Liver (tissue), 3 donors: ENCODE measurements around the gene ZNF354C.

Source experiments
- EGR1 ChIP-seq, 2 donors: IDR thresholded peaks; 2 replicates each; pipeline ENCODE4 v1.6.1; 2016 to 2018; ENCODE audit warnings: antibody characterized with exemption in 2 of 2, low read depth in 2 of 2
- GABPA ChIP-seq, 2 donors: IDR thresholded peaks in 1 of 2; conservative IDR thresholded peaks in 1 of 2; 2 replicates each; pipeline ENCODE4 v1.6.1; 2016; ENCODE audit warnings: antibody characterized with exemption in 2 of 2, mild to moderate bottlenecking in 1 of 2, moderate library complexity in 1 of 2
- JUND ChIP-seq, 2 donors: IDR thresholded peaks; 2 replicates each; pipeline ENCODE4 v1.6.1; 2016; ENCODE audit warnings: antibody characterized with exemption in 2 of 2
- SP1 ChIP-seq: IDR thresholded peaks from 2 replicates; pipeline ENCODE4 v1.6.1; 2018; ENCODE audit warnings: antibody characterized with exemption, mild to moderate bottlenecking
- TAF1 ChIP-seq: conservative IDR thresholded peaks from 2 replicates; pipeline ENCODE4 v1.6.1; 2016; ENCODE audit warnings: antibody characterized with exemption, mild to moderate bottlenecking
- YY1 ChIP-seq: IDR thresholded peaks from 2 replicates; pipeline ENCODE4 v1.6.1; 2016; ENCODE audit warnings: antibody characterized with exemption, mild to moderate bottlenecking
- TF ChIP-seq, protein P1 (sequence below): fragments of 150-350 bp; IDR thresholded peaks from 2 replicates; pipeline ENCODE4 v1.5.1; 2017; ENCODE audit warnings: improper control_type of control experiment, low read depth, low read length; ENCODE audit not compliant: missing input control
- TF ChIP-seq, protein P2 (sequence below): IDR thresholded peaks from 2 replicates; pipeline ENCODE4 v1.6.1; 2016; ENCODE audit warnings: antibody characterized with exemption
- TF ChIP-seq, protein P3 (sequence below): IDR thresholded peaks from 2 replicates; pipeline ENCODE4 v1.6.1; 2016; ENCODE audit warnings: antibody characterized with exemption
- TF ChIP-seq, protein P4 (sequence below): IDR thresholded peaks from 2 replicates; pipeline ENCODE4 v1.6.1; 2016; ENCODE audit warnings: antibody characterized with exemption, mild to moderate bottlenecking
- donor health status: healthy.
- donor health status: healthy.

DNA sequence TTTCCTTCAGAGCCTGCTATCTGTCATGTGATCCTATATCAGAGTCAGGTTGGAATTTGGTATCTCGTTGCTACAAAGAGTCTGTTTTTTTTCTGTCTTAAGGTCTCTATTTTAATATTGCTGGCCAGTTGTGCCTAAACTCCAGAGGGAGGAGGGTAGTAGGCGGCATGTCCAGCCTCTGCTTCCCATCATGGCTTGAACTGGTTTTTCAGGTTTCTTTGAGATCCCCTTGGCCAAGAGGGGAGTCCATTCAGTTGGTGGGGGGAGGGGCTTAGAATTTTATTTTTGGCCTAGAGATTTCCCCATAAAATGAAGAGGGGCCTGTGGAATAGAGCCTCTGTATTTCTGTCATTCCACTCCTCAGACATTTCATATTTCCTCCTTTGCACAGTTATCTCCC is 15.4 kb upstream of the ZNF354C start:
- TF ChIP-seq, protein P1, sequence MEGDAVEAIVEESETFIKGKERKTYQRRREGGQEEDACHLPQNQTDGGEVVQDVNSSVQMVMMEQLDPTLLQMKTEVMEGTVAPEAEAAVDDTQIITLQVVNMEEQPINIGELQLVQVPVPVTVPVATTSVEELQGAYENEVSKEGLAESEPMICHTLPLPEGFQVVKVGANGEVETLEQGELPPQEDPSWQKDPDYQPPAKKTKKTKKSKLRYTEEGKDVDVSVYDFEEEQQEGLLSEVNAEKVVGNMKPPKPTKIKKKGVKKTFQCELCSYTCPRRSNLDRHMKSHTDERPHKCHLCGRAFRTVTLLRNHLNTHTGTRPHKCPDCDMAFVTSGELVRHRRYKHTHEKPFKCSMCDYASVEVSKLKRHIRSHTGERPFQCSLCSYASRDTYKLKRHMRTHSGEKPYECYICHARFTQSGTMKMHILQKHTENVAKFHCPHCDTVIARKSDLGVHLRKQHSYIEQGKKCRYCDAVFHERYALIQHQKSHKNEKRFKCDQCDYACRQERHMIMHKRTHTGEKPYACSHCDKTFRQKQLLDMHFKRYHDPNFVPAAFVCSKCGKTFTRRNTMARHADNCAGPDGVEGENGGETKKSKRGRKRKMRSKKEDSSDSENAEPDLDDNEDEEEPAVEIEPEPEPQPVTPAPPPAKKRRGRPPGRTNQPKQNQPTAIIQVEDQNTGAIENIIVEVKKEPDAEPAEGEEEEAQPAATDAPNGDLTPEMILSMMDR, result no peak
- TF ChIP-seq SP1 (no peak), TAF1 (no peak), EGR1 (IDR thresholded peaks at IDR 0.05; ENCODE audit: low read depth in 2 of 2) (no peak), JUND (IDR thresholded peaks at IDR 0.05) (no peak), YY1 (no peak), GABPA (IDR thresholded peaks at IDR 0.05 in 1 of 2, conservative IDR thresholded peaks at IDR 0.05 in 1 of 2) (no peak)
- TF ChIP-seq, protein P2, sequence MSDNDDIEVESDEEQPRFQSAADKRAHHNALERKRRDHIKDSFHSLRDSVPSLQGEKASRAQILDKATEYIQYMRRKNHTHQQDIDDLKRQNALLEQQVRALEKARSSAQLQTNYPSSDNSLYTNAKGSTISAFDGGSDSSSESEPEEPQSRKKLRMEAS, result no peak
- TF ChIP-seq, protein P3, sequence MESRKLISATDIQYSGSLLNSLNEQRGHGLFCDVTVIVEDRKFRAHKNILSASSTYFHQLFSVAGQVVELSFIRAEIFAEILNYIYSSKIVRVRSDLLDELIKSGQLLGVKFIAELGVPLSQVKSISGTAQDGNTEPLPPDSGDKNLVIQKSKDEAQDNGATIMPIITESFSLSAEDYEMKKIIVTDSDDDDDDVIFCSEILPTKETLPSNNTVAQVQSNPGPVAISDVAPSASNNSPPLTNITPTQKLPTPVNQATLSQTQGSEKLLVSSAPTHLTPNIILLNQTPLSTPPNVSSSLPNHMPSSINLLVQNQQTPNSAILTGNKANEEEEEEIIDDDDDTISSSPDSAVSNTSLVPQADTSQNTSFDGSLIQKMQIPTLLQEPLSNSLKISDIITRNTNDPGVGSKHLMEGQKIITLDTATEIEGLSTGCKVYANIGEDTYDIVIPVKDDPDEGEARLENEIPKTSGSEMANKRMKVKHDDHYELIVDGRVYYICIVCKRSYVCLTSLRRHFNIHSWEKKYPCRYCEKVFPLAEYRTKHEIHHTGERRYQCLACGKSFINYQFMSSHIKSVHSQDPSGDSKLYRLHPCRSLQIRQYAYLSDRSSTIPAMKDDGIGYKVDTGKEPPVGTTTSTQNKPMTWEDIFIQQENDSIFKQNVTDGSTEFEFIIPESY, result no peak
- TF ChIP-seq, protein P4, sequence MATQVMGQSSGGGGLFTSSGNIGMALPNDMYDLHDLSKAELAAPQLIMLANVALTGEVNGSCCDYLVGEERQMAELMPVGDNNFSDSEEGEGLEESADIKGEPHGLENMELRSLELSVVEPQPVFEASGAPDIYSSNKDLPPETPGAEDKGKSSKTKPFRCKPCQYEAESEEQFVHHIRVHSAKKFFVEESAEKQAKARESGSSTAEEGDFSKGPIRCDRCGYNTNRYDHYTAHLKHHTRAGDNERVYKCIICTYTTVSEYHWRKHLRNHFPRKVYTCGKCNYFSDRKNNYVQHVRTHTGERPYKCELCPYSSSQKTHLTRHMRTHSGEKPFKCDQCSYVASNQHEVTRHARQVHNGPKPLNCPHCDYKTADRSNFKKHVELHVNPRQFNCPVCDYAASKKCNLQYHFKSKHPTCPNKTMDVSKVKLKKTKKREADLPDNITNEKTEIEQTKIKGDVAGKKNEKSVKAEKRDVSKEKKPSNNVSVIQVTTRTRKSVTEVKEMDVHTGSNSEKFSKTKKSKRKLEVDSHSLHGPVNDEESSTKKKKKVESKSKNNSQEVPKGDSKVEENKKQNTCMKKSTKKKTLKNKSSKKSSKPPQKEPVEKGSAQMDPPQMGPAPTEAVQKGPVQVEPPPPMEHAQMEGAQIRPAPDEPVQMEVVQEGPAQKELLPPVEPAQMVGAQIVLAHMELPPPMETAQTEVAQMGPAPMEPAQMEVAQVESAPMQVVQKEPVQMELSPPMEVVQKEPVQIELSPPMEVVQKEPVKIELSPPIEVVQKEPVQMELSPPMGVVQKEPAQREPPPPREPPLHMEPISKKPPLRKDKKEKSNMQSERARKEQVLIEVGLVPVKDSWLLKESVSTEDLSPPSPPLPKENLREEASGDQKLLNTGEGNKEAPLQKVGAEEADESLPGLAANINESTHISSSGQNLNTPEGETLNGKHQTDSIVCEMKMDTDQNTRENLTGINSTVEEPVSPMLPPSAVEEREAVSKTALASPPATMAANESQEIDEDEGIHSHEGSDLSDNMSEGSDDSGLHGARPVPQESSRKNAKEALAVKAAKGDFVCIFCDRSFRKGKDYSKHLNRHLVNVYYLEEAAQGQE, result no peak
